Measurements from ENCODE around the gene MT1F.
"Not testable (repeated sequence)": the region's sequence is repeated elsewhere in the genome, so short reads cannot be mapped to it uniquely, and the experiment has no call there.

MT1F gene

DNA sequence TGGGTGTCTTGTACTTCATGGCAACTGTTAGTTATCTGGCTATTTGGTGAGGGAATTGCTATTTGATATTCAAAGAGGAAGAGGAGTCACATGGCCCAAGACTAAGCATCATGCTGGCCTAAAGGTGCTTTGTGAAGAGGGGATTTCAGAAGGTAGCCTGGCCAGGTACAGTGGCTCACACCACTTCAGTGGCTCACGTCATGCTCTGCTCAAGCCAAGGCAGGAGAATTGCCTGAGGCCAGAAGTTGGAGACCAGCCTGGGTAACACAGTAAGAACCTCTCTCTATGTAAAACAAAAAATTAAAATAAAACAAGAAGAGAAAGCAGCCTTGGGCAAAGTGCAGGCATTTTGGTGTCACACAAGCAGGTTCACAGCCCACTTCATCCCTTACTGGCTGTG is 12.4 kb upstream of the MT1F start:
- no peak for DNase-seq (ENCODE audit: low spot score)

DNA sequence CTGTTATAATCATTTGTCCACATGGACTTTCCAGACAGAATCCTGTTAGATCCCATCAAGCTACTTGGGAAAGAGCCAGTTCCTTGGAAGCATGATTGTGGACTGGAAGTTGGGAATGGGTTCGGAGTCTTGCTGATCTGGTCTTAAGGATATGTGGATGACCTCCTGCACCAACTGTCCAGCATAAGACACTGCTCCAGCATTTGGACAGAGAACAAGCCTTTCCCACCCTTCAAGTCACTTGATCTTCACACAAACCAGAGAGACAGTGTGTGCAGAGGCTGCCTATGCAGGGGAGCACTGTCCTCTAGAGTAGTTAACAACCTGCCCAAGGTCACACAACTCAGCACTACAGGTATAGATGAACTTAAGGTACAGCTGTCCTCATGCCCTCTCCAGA is 11.9 kb upstream of the MT1F start:
- no peak for DNase-seq (ENCODE audit: low spot score)

DNA sequence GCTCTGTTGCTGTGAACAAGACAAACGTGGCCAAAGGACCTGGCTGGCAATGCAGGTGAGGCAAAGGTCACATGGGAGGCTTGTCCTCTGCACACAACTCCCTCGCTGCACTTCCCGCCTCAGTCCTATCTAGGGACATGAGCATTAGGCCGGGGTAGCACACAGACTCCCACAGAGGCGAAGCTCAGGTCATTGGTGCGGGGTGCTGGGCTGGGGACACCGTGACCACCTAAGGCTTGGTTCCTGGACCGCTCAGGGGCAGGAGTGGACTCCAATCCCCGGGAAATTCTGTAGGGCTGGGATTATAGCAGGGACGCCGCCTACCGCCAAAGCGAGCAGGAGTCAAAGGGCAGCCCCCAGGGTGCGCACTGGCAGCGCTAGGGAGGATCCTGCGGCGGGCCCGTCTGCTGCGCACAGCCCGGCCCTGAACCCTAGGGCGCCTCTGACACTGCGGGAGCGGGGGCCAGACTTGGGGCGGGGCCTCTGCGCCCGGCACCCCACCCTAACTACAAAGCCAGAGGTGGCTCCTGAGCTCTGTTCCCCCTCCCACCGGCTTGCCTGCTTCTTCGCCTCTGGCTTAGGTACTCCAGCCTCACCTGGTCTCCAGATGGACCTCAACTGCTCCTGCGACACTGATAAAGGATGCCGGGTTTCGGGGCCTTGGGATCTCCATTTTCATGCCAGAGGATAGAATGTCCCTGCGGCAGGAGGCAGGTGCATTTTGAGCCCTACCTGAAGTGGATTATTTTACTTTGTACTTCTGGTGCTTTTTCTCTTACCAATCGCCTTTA is 9.9 kb upstream of the MT1F start:
- no peak for DNase-seq (ENCODE audit: low spot score)

DNA sequence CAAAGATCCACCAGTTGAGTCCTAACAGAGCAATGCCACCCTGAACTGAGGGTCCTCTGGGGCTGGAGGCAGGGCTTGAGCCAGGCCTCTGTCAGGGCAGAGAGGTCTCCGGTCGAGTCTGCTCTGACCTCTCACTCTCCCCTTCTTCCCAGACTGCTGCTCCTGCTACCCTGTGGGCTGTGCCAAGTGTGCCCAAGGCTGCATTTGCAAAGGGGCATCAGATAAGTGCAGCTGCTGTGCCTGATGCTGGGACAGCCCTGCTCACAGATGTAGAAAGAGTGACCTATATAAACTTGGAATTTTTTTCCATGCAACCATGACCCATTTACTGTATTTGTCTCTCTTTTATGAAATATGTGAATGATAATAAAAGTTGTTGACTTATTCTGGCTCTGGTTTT is 8.5 kb upstream of the MT1F start:
- no peak for DNase-seq (ENCODE audit: low spot score)

GRCh38 chr16:56649820-56650219 is 7.9 kb upstream of the MT1F start:
- no peak for DNase-seq (ENCODE audit: low spot score)

- no peak for DNase-seq (ENCODE audit: low spot score)
These were observed 6.2 kb upstream of the MT1F start, which contains the start of gene MT1B for GRCh38 chr16:56651586-56651985. Gene MT1B, plus strand, starts transcription at chr16:56651886. Its CDS starts 68 bp downstream, at chr16:56651954.

GRCh38 chr16:56652600-56652999 is 5.2 kb upstream of the MT1F start:
- DNase-seq (ENCODE audit: low spot score) = no peak

DNA sequence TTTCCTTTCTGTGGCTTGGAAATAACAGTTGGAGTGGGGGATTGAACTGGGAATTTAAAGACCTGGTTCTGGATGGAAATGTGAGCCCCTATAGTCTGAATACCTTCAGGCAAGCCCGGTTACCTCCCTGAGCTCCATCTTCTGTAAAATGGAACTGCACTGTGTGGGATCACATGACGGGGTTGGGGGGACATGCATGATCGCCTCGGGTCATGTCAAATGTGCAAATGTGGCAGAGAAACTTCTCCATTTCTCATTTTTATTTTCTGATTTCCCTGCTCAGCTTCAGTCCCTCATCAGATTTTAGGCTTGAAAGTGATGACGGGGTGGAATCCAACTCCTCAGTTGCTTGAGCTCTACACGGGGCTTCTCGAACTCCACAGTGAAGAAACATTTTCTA is 4.5 kb upstream of the MT1F start:
- no peak for DNase-seq (ENCODE audit: low spot score)

GRCh38 chr16:56658327-56658875 is 642 bp downstream of the MT1F start:
- DNase-seq (ENCODE audit: low spot score) = no peak

- no peak for DNase-seq (ENCODE audit: low spot score)
These were observed 4.9 kb downstream of the MT1F start for GRCh38 chr16:56662357-56663354.

DNA sequence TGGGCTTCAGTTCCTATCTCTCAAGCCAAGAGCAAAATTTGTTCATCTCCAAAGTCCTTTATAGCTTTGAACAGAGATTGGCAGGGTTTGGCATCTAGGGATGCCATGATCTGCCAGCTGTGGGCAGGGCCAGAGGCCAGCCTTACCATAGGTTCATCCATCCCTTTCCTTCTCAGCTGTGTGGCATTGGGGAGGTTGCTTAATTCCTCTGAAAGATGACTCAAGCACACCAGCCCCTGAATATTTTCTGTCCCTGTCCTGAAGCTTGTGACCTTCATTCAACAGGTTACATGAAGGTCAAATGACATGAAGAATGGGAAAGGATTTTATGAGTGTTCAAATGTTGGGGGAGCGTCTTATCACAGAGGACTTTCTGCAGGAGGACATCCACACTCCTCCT is 6.7 kb downstream of the MT1F start:
- no peak for DNase-seq (ENCODE audit: low spot score)

- DNase-seq (ENCODE audit: low spot score) = not testable (repeated sequence)
These were observed 7.8 kb downstream of the MT1F start for GRCh38 chr16:56665286-56666261.

- DNase-seq (ENCODE audit: low spot score) = peak; percentile 35
These were observed 10.1 kb downstream of the MT1F start, which contains the start of gene MT1G for GRCh38 chr16:56667581-56668571. Gene MT1G, minus strand, starts transcription at chr16:56668065. Its CDS starts 72 bp downstream, at chr16:56667993.

- no peak for DNase-seq (ENCODE audit: low spot score)
These were observed 11.5 kb downstream of the MT1F start, which contains the start of gene MT1H for GRCh38 chr16:56669005-56669839. Gene MT1H, plus strand, starts transcription at chr16:56669814. Its CDS starts 71 bp downstream, at chr16:56669885.

- no peak for DNase-seq (ENCODE audit: low spot score)
These were observed 12.3 kb downstream of the MT1F start for GRCh38 chr16:56669840-56670619.

GRCh38 chr16:56670620-56670934 is 12.8 kb downstream of the MT1F start:
- DNase-seq (ENCODE audit: low spot score) = no peak

- not testable (repeated sequence) for DNase-seq (ENCODE audit: low spot score)
These were observed 13.9 kb downstream of the MT1F start for GRCh38 chr16:56671691-56672090.

DNA sequence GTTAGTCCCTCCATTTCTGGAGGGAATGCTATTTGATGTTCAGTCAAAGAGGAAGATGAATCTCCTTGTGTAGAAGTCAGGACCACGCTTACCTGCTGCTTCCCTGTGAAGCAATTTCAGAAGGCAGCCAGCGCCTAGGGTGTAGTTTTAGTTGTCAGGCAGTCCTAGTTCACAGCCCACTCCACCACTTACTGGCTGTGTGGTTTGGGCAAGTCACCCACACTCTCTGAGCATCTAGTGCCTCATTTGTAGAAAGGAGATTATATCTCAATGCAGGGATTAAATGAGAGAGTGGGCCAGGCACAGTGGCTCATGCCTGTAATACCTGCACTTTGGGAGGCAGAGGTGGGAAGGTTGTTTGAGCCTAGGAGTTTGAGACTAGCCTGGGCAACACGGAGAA is 14.4 kb downstream of the MT1F start:
- DNase-seq (ENCODE audit: low spot score) = not testable (repeated sequence)

Measured in hepatic stellate cell (primary cell).